HEK293 (cell line): Measurements from ENCODE around the gene INCA1.

Experiments
- EGR2 ChIP-seq: fragments of 450-650 bp; formaldehyde crosslinking; IDR thresholded peaks from 2 replicates; pipeline ENCODE4 v1.5.1; 2016; ENCODE audit warnings: low read depth, missing biosample characterization, missing genetic modification characterization
- SP2 ChIP-seq: fragments of 450-650 bp; formaldehyde crosslinking; IDR thresholded peaks from 2 replicates; pipeline ENCODE4 v1.5.1; 2016; ENCODE audit warnings: missing biosample characterization, missing genetic modification characterization
- ZBTB1 ChIP-seq: fragments of 450-650 bp; formaldehyde crosslinking; IDR thresholded peaks from 2 replicates; pipeline ENCODE4 v1.5.1; 2016; ENCODE audit warnings: missing biosample characterization, missing genetic modification characterization
- ZNF121 ChIP-seq: fragments of 450-650 bp; formaldehyde crosslinking; IDR thresholded peaks from 2 replicates; pipeline ENCODE4 v1.5.1; 2016; ENCODE audit warnings: missing biosample characterization, missing genetic modification characterization
- ZNF140 ChIP-seq: fragments of 450-650 bp; formaldehyde crosslinking; IDR thresholded peaks from 2 replicates; pipeline ENCODE4 v1.5.1; 2016; ENCODE audit warnings: missing biosample characterization, missing genetic modification characterization
- ZNF146 ChIP-seq: fragments of 450-650 bp; formaldehyde crosslinking; IDR thresholded peaks from 2 replicates; pipeline ENCODE4 v1.5.1; 2016; ENCODE audit warnings: missing biosample characterization, missing genetic modification characterization
- ZNF155 ChIP-seq: fragments of 450-650 bp; formaldehyde crosslinking; IDR thresholded peaks from 2 replicates; pipeline ENCODE4 v1.5.1; 2016; ENCODE audit warnings: missing biosample characterization, missing genetic modification characterization
- ZNF221 ChIP-seq: fragments of 450-650 bp; formaldehyde crosslinking; IDR thresholded peaks from 2 replicates; pipeline ENCODE4 v1.5.1; 2017; ENCODE audit warnings: missing biosample characterization, missing genetic modification characterization, borderline replicate concordance
- ZNF324 ChIP-seq: fragments of 450-650 bp; formaldehyde crosslinking; IDR thresholded peaks from 2 replicates; pipeline ENCODE4 v1.5.1; 2016; ENCODE audit warnings: missing biosample characterization, missing genetic modification characterization
- ZNF404 ChIP-seq: fragments of 450-650 bp; formaldehyde crosslinking; IDR thresholded peaks from 2 replicates; pipeline ENCODE4 v1.5.1; 2017; ENCODE audit warnings: missing biosample characterization, missing genetic modification characterization
- ZNF621 ChIP-seq: fragments of 450-650 bp; formaldehyde crosslinking; IDR thresholded peaks from 2 replicates; pipeline ENCODE4 v1.5.1; 2017; ENCODE audit warnings: missing biosample characterization, missing genetic modification characterization
- ZNF629 ChIP-seq: fragments of 450-650 bp; formaldehyde crosslinking; IDR thresholded peaks from 2 replicates; pipeline ENCODE4 v1.5.1; 2017; ENCODE audit warnings: missing biosample characterization, missing genetic modification characterization
- ZNF843 ChIP-seq: fragments of 450-650 bp; formaldehyde crosslinking; IDR thresholded peaks from 2 replicates; pipeline ENCODE4 v1.5.1; 2016; ENCODE audit warnings: missing biosample characterization, missing genetic modification characterization
- TF ChIP-seq, protein P1 (sequence below): fragments of 450-650 bp; formaldehyde crosslinking; IDR thresholded peaks from 2 replicates; pipeline ENCODE4 v1.5.1; 2016; ENCODE audit warnings: missing biosample characterization, missing genetic modification characterization, low read depth
- TF ChIP-seq, protein P2 (sequence below): fragments of 450-650 bp; formaldehyde crosslinking; IDR thresholded peaks from 2 replicates; pipeline ENCODE4 v1.5.1; 2016; ENCODE audit warnings: missing biosample characterization, missing genetic modification characterization
- TF ChIP-seq, protein P3 (sequence below): fragments of 450-650 bp; formaldehyde crosslinking; IDR thresholded peaks from 2 replicates; pipeline ENCODE4 v1.5.1; 2017; ENCODE audit warnings: missing biosample characterization, missing genetic modification characterization
- TF ChIP-seq, protein P4 (sequence below): fragments of 450-650 bp; formaldehyde crosslinking; IDR thresholded peaks from 2 replicates; pipeline ENCODE4 v1.5.1; 2016; ENCODE audit warnings: missing biosample characterization, missing genetic modification characterization
- TF ChIP-seq, protein P5 (sequence below): fragments of 450-650 bp; formaldehyde crosslinking; IDR thresholded peaks from 2 replicates; pipeline ENCODE4 v1.5.1; 2017; ENCODE audit warnings: missing biosample characterization, missing genetic modification characterization
- TF ChIP-seq, protein P6 (sequence below): fragments of 450-650 bp; formaldehyde crosslinking; IDR thresholded peaks from 2 replicates; pipeline ENCODE4 v1.5.1; 2016; ENCODE audit warnings: missing biosample characterization, missing genetic modification characterization, borderline replicate concordance
- TF ChIP-seq, protein P7 (sequence below): fragments of 450-650 bp; formaldehyde crosslinking; IDR thresholded peaks from 2 replicates; pipeline ENCODE4 v1.5.1; 2016; ENCODE audit warnings: missing biosample characterization, missing genetic modification characterization
- TF ChIP-seq, protein P8 (sequence below): fragments of 450-650 bp; formaldehyde crosslinking; conservative IDR thresholded peaks from 2 replicates; pipeline ENCODE4 v1.5.1; 2016; ENCODE audit warnings: low read depth, missing biosample characterization, missing genetic modification characterization

INCA1 gene

DNA sequence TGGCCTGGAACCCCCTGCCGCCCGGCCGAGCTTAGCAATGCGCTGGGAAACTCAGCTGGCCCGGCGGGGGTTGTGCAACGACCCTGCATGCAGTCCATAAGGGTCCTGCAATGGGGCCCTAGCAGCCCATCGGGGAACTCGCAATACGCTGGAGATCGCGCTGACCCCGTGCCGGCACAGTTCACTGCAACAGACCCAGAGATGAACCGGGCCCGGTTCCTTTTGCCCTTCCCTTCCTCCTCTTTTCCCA, 57.9 kb downstream of the INCA1 start (continued):
- TF ChIP-seq ZBTB1 (tag by site-specific recombination), result no peak
- TF ChIP-seq ZNF629 (tag by site-specific recombination), result no peak
- no peak for TF ChIP-seq ZNF221 (tag by site-specific recombination)
- no peak for TF ChIP-seq ZNF121 (tag by site-specific recombination)
- no peak for TF ChIP-seq ZNF404 (tag by site-specific recombination)
- no peak for TF ChIP-seq ZNF621 (tag by site-specific recombination)
- no peak for TF ChIP-seq ZNF146 (tag by site-specific recombination)
- TF ChIP-seq ZNF155 (tag by site-specific recombination), result no peak
- TF ChIP-seq, protein P1, sequence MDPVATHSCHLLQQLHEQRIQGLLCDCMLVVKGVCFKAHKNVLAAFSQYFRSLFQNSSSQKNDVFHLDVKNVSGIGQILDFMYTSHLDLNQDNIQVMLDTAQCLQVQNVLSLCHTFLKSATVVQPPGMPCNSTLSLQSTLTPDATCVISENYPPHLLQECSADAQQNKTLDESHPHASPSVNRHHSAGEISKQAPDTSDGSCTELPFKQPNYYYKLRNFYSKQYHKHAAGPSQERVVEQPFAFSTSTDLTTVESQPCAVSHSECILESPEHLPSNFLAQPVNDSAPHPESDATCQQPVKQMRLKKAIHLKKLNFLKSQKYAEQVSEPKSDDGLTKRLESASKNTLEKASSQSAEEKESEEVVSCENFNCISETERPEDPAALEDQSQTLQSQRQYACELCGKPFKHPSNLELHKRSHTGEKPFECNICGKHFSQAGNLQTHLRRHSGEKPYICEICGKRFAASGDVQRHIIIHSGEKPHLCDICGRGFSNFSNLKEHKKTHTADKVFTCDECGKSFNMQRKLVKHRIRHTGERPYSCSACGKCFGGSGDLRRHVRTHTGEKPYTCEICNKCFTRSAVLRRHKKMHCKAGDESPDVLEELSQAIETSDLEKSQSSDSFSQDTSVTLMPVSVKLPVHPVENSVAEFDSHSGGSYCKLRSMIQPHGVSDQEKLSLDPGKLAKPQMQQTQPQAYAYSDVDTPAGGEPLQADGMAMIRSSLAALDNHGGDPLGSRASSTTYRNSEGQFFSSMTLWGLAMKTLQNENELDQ (tag by site-specific recombination), result no peak
- TF ChIP-seq, protein P2, sequence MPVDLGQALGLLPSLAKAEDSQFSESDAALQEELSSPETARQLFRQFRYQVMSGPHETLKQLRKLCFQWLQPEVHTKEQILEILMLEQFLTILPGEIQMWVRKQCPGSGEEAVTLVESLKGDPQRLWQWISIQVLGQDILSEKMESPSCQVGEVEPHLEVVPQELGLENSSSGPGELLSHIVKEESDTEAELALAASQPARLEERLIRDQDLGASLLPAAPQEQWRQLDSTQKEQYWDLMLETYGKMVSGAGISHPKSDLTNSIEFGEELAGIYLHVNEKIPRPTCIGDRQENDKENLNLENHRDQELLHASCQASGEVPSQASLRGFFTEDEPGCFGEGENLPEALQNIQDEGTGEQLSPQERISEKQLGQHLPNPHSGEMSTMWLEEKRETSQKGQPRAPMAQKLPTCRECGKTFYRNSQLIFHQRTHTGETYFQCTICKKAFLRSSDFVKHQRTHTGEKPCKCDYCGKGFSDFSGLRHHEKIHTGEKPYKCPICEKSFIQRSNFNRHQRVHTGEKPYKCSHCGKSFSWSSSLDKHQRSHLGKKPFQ (tag by site-specific recombination), result no peak
- TF ChIP-seq, protein P3, sequence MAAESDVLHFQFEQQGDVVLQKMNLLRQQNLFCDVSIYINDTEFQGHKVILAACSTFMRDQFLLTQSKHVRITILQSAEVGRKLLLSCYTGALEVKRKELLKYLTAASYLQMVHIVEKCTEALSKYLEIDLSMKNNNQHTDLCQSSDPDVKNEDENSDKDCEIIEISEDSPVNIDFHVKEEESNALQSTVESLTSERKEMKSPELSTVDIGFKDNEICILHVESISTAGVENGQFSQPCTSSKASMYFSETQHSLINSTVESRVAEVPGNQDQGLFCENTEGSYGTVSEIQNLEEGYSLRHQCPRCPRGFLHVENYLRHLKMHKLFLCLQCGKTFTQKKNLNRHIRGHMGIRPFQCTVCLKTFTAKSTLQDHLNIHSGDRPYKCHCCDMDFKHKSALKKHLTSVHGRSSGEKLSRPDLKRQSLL (tag by site-specific recombination), result no peak
- TF ChIP-seq SP2 (tag by site-specific recombination), result no peak
- TF ChIP-seq, protein P4, sequence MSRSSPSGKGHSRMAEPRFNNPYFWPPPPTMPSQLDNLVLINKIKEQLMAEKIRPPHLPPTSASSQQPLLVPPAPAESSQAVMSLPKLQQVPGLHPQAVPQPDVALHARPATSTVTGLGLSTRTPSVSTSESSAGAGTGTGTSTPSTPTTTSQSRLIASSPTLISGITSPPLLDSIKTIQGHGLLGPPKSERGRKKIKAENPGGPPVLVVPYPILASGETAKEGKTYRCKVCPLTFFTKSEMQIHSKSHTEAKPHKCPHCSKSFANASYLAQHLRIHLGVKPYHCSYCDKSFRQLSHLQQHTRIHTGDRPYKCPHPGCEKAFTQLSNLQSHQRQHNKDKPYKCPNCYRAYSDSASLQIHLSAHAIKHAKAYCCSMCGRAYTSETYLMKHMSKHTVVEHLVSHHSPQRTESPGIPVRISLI (tag by site-specific recombination), result no peak
- no peak for TF ChIP-seq ZNF843
- TF ChIP-seq, protein P5, sequence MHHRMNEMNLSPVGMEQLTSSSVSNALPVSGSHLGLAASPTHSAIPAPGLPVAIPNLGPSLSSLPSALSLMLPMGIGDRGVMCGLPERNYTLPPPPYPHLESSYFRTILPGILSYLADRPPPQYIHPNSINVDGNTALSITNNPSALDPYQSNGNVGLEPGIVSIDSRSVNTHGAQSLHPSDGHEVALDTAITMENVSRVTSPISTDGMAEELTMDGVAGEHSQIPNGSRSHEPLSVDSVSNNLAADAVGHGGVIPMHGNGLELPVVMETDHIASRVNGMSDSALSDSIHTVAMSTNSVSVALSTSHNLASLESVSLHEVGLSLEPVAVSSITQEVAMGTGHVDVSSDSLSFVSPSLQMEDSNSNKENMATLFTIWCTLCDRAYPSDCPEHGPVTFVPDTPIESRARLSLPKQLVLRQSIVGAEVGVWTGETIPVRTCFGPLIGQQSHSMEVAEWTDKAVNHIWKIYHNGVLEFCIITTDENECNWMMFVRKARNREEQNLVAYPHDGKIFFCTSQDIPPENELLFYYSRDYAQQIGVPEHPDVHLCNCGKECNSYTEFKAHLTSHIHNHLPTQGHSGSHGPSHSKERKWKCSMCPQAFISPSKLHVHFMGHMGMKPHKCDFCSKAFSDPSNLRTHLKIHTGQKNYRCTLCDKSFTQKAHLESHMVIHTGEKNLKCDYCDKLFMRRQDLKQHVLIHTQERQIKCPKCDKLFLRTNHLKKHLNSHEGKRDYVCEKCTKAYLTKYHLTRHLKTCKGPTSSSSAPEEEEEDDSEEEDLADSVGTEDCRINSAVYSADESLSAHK (tag by site-specific recombination), result no peak
- no peak for TF ChIP-seq ZNF140
- TF ChIP-seq, protein P6, sequence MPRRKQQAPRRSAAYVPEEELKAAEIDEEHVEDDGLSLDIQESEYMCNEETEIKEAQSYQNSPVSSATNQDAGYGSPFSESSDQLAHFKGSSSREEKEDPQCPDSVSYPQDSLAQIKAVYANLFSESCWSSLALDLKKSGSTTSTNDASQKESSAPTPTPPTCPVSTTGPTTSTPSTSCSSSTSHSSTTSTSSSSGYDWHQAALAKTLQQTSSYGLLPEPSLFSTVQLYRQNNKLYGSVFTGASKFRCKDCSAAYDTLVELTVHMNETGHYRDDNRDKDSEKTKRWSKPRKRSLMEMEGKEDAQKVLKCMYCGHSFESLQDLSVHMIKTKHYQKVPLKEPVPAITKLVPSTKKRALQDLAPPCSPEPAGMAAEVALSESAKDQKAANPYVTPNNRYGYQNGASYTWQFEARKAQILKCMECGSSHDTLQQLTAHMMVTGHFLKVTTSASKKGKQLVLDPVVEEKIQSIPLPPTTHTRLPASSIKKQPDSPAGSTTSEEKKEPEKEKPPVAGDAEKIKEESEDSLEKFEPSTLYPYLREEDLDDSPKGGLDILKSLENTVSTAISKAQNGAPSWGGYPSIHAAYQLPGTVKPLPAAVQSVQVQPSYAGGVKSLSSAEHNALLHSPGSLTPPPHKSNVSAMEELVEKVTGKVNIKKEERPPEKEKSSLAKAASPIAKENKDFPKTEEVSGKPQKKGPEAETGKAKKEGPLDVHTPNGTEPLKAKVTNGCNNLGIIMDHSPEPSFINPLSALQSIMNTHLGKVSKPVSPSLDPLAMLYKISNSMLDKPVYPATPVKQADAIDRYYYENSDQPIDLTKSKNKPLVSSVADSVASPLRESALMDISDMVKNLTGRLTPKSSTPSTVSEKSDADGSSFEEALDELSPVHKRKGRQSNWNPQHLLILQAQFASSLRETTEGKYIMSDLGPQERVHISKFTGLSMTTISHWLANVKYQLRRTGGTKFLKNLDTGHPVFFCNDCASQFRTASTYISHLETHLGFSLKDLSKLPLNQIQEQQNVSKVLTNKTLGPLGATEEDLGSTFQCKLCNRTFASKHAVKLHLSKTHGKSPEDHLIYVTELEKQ, result 0 out of 2 replicates have a peak, but pooled peaks have one; percentile 15
- no peak for TF ChIP-seq EGR2 (tag by site-specific recombination)
- TF ChIP-seq, protein P7, sequence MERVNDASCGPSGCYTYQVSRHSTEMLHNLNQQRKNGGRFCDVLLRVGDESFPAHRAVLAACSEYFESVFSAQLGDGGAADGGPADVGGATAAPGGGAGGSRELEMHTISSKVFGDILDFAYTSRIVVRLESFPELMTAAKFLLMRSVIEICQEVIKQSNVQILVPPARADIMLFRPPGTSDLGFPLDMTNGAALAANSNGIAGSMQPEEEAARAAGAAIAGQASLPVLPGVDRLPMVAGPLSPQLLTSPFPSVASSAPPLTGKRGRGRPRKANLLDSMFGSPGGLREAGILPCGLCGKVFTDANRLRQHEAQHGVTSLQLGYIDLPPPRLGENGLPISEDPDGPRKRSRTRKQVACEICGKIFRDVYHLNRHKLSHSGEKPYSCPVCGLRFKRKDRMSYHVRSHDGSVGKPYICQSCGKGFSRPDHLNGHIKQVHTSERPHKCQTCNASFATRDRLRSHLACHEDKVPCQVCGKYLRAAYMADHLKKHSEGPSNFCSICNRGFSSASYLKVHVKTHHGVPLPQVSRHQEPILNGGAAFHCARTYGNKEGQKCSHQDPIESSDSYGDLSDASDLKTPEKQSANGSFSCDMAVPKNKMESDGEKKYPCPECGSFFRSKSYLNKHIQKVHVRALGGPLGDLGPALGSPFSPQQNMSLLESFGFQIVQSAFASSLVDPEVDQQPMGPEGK (tag by site-specific recombination), result no peak
- TF ChIP-seq, protein P8, sequence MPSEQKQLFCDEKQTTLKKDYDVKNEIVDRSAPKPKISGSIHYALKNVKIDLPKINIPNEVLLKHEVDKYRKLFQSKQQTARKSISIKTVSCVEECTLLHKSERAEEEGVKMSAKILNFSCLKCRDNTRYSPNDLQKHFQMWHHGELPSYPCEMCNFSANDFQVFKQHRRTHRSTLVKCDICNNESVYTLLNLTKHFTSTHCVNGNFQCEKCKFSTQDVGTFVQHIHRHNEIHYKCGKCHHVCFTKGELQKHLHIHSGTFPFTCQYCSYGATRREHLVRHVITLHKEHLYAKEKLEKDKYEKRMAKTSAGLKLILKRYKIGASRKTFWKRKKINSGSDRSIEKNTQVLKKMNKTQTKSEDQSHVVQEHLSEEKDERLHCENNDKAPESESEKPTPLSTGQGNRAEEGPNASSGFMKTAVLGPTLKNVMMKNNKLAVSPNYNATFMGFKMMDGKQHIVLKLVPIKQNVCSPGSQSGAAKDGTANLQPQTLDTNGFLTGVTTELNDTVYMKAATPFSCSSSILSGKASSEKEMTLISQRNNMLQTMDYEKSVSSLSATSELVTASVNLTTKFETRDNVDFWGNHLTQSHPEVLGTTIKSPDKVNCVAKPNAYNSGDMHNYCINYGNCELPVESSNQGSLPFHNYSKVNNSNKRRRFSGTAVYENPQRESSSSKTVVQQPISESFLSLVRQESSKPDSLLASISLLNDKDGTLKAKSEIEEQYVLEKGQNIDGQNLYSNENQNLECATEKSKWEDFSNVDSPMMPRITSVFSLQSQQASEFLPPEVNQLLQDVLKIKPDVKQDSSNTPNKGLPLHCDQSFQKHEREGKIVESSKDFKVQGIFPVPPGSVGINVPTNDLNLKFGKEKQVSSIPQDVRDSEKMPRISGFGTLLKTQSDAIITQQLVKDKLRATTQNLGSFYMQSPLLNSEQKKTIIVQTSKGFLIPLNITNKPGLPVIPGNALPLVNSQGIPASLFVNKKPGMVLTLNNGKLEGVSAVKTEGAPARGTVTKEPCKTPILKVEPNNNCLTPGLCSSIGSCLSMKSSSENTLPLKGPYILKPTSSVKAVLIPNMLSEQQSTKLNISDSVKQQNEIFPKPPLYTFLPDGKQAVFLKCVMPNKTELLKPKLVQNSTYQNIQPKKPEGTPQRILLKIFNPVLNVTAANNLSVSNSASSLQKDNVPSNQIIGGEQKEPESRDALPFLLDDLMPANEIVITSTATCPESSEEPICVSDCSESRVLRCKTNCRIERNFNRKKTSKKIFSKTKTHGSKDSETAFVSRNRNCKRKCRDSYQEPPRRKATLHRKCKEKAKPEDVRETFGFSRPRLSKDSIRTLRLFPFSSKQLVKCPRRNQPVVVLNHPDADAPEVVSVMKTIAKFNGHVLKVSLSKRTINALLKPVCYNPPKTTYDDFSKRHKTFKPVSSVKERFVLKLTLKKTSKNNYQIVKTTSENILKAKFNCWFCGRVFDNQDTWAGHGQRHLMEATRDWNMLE (tag by site-specific recombination), result no peak
- peak; percentile 69; the same call in 1 of the 2 replicates for TF ChIP-seq ZNF324
